ENCODE measurements around the gene ELN. TPM values are rescaled to one million over a fixed set of nuclear protein-coding genes. Genes with fewer than 3 reads are reported as not detected.
A peak's percentile ranks its signal among the peaks of the same experiment; 100 is the strongest.

The ELN gene
- total and polyA plus RNA-seq, 8 donors = 202 to 673 (median 229) TPM

DNA sequence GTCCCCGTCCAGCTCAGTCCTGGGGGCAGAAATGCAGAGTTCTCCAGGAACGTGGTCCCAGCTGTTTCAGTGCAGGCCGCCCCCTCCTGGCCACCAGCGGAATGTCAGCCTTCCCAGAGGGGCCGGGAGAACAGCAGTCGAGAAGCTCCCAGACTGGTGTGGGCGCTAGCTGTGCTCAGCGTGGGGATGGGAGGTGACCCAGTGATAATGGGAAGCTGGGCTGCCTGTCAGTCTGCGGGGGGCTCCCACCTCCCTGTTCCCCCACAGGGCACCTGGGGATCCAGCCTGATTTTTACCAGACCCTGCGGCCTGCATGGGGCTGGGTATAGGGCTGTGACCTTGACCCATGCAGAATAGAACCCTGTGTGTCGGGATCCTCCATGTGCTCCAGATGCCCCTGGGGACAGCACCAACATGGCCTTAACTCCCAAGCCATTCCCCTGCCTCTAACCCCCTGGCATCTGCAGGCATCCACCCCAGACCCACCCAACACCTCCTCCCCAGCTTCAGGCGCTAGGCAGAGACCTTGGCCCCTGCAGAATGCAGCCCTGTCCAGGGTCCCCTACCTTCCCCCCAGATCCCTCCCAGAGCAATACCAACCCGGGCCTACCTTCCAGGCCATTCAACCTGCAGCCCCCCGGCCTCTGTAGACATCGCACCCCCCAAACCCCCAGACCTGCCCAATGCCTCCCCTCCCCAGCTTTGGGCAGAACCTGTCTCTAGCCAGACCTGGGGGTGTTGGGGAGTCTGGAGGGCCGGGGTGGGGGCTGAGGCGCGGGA is 880 bp upstream of the ELN start:
- no peak overlapping the region for H3K4me3 ChIP-seq
- intact Hi-C loops (cut with DNase I) = loop anchor here in 1 of 2 donors (5.0 kb wide), 1 partner anchor 160 kb away; no protein-coding TSS in a partner anchor
- H3K4me1 ChIP-seq = peaks cover 9 to 34% of the 10 kb centered on the region in 2 donors
- H3K27ac ChIP-seq = peak overlapping the region; percentile 50 to 62
- H3K36me3 ChIP-seq = no peaks in the 10 kb centered on the region
- TF ChIP-seq, protein P1, sequence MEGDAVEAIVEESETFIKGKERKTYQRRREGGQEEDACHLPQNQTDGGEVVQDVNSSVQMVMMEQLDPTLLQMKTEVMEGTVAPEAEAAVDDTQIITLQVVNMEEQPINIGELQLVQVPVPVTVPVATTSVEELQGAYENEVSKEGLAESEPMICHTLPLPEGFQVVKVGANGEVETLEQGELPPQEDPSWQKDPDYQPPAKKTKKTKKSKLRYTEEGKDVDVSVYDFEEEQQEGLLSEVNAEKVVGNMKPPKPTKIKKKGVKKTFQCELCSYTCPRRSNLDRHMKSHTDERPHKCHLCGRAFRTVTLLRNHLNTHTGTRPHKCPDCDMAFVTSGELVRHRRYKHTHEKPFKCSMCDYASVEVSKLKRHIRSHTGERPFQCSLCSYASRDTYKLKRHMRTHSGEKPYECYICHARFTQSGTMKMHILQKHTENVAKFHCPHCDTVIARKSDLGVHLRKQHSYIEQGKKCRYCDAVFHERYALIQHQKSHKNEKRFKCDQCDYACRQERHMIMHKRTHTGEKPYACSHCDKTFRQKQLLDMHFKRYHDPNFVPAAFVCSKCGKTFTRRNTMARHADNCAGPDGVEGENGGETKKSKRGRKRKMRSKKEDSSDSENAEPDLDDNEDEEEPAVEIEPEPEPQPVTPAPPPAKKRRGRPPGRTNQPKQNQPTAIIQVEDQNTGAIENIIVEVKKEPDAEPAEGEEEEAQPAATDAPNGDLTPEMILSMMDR (IDR thresholded peaks at IDR 0.05) = peak; percentile 93 to 95
- peak; percentile 69 to 92 (median 76) for DNase-seq
- no peaks in the 10 kb centered on the region for H3K9me3 ChIP-seq
- peaks cover 0 to 89% of the 10 kb centered on the region in 2 donors for H3K27me3 ChIP-seq
- peak; percentile 81 for ATAC-seq

DNA sequence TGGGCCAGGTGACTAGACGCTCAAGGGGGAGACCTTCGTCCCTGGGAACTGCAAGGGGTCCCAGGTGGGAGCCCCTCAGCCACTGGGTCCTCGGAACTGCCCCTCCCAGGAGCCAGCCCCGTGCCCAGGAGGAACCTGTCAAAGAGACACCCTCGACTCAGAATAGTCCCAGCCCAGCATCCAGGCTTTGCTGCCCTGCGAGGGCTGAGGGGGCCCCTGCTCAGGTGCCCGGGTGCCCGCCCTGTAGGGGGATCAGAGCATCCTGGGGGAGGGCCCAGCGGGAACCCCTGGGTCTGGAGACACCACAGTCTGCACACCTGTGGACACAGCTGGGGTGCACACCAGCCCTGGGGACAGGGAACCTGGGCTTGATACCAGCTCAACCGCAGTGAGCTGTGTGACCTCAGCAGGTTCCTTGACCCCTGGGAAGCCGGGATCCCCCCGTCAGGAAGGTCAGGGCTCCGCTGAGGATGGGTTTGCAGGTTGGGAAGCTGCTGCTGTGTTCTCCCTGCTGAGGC is 407 bp downstream of the ELN start:
- ATAC-seq = no peak
- peak in 1 of 4 donors; percentile 78 for DNase-seq
- Histone ChIP-seq H3K36me3 (no peaks in the 10 kb centered on the region), H3K9me3 (no peaks in the 10 kb centered on the region), H3K27ac (peak overlapping the region; percentile 50 to 73), H3K4me3 (peak overlapping the region; percentile 32 to 43), H3K27me3 (peaks cover 0 to 78% of the 10 kb centered on the region in 2 donors), H3K4me1 (peaks cover 20 to 39% of the 10 kb centered on the region in 2 donors)
- intact Hi-C loops (cut with DNase I) = loop anchor here in 1 of 2 donors (5.0 kb wide), 1 partner anchor 161 kb away; no protein-coding TSS in a partner anchor
- TF ChIP-seq, protein P1 (IDR thresholded peaks at IDR 0.05) = no peak

- TF ChIP-seq, protein P1 (IDR thresholded peaks at IDR 0.05) = no peak
- no peaks in the 10 kb centered on the region for H3K9me3 ChIP-seq
- H3K4me1 ChIP-seq = peaks cover 24 to 39% of the 10 kb centered on the region in 2 donors
- DNase-seq = peak in 1 of 4 donors; percentile 63
- H3K4me3 ChIP-seq = peak overlapping the region; percentile 32 to 43
- peaks cover 0 to 69% of the 10 kb centered on the region in 2 donors for H3K27me3 ChIP-seq
- intact Hi-C loops (cut with DNase I) = loop anchor here in 1 of 2 donors (5.0 kb wide), 1 partner anchor 162 kb away; no protein-coding TSS in a partner anchor
- H3K27ac ChIP-seq = peak overlapping the region in 1 of 2 donors; percentile 23
- no peaks in the 10 kb centered on the region for H3K36me3 ChIP-seq
- no peak for ATAC-seq
These were observed 1.3 kb downstream of the ELN start for GRCh38 chr7:74029089-74029785.

- H3K27me3 ChIP-seq = peaks cover 0 to 62% of the 10 kb centered on the region in 2 donors
- H3K9me3 ChIP-seq = no peaks in the 10 kb centered on the region
- TF ChIP-seq, protein P1 (IDR thresholded peaks at IDR 0.05) = no peak
- H3K4me1 ChIP-seq = peaks cover 24 to 41% of the 10 kb centered on the region in 2 donors
- no peak overlapping the region for H3K27ac ChIP-seq
- intact Hi-C loops (cut with DNase I) = loop anchor here in 1 of 2 donors (5.0 kb wide), 1 partner anchor 163 kb away; no protein-coding TSS in a partner anchor
- peak in 1 of 4 donors; percentile 45 for DNase-seq
- H3K36me3 ChIP-seq = no peaks in the 10 kb centered on the region
- H3K4me3 ChIP-seq = peak overlapping the region; percentile 32 to 43
- no peak for ATAC-seq
These were observed 2.0 kb downstream of the ELN start for GRCh38 chr7:74029991-74030415.
